Erythroblast (primary cell): ENCODE measurements around the gene PRSS58.

Experiments
- GATA1 ChIP-seq: IDR thresholded peaks from 2 replicates; pipeline ENCODE4 v1.6.1; 2011; ENCODE audit warnings: low read depth, mild to moderate bottlenecking, control low read depth, low read length, moderate library complexity
- POLR2A ChIP-seq: IDR thresholded peaks from 2 replicates; pipeline ENCODE4 v1.6.1; 2011; ENCODE audit warnings: mild to moderate bottlenecking, low read length

DNA sequence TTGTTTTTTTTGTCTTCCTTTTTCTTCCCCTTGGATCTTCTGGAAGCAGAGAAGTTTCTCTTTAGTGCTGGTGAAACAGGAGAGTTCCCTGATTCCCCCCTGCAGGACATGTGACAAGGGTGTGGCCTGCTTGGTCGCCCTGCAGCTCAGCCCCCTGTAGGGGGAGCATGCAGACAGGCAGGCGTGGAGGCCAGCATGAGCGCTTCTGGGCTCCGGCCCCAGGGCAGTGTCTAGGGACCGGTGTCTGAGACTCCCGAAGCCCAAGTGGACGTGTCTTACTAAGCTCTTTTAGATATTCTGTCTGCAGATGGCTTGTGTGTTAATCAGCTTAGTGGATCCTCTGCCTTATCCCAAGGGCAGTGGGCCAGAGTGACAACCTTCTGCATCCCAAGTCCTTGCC is 26.1 kb downstream of the PRSS58 start:
- TF ChIP-seq POLR2A (no peak), GATA1 (no peak)
